ENCODE data around the gene CENATAC.
"Not testable (repeated sequence)": the region's sequence is repeated elsewhere in the genome, so short reads cannot be mapped to it uniquely, and the experiment has no call there.

CENATAC gene, protein sequence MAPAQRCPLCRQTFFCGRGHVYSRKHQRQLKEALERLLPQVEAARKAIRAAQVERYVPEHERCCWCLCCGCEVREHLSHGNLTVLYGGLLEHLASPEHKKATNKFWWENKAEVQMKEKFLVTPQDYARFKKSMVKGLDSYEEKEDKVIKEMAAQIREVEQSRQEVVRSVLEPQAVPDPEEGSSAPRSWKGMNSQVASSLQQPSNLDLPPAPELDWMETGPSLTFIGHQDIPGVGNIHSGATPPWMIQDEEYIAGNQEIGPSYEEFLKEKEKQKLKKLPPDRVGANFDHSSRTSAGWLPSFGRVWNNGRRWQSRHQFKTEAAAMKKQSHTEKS

DNA sequence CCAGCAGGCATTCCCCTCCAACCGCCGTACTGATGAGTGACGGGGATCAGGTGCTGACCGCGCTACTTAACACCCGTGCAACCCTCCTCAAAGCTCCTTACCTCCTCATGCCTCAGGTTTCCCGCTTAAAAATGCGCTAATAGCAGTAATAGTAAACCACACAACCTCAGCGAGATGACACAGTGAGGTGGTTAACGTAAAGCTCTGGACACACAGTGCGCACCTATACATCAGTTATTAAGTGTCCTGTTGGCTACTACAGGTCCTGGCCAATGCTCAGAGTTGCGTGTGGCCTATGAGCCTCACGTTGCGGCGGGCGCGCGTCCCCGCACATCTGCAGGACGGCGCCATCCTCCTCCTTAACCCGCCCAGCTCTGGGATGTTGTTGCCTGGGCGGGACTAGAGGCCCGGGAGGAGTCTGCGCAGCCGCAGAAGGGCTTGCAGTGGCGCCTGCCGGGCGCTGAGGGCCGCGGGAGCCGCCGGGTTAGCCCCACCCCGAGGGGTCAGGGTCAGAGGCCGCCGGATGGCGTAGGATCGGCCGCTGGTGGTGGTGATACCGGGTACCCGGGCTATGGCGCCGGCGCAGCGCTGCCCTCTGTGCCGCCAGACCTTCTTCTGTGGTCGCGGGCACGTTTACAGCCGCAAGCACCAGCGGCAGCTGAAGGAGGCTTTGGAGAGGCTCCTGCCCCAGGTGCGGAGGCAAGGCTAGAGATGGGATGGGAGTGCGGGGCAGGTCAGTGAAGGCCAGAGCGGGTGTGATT, at the start of gene CENATAC:
Gene CENATAC (plus strand): TSS at position 512 of the 761 bp plus-strand sequence. CDS start 60 bp downstream, at position 572.
- DNase-seq, result peak; percentile 90 to 96 (median 92)

DNA sequence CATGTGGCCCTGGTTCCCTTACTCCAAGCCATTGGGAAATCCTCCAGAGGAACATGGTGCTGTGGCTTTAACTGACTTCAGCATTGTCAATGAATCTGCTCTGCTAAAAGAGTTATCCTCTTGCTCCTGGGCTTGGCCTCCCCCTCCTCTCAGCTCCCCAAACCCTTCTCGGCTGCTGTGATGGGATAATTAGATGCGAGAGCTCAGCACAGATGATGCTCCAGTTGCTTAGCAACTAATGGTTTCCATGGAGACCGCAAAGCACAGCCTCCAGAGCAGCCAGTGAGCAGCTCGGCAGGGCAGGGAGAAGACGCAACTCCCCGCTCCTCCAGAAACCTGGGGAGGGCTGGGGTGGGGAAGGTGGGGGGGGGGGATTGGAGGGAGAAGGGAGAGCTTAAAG, 44.7 kb upstream of the CENATAC start:
- no peak for DNase-seq

DNA sequence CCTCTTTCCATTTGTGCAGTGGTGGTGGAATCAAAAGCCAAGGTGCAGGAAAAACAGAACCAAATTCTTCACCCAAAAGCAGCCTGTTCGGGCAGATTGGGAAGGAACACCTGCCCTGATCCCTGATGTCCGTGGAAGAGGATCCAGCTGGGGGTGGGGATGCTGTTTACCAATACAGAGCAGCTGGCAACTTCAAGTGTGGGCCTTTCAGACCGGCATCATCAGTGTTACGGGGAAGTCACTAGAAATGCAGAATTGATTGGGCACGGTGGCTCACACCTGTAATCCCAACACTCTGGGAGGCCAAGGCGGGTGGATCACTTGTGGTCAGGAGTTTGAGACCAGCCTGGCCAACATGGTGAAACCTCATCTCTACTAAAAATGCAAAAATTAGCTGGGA, 44.0 kb upstream of the CENATAC start:
- not testable (repeated sequence) for DNase-seq

DNA sequence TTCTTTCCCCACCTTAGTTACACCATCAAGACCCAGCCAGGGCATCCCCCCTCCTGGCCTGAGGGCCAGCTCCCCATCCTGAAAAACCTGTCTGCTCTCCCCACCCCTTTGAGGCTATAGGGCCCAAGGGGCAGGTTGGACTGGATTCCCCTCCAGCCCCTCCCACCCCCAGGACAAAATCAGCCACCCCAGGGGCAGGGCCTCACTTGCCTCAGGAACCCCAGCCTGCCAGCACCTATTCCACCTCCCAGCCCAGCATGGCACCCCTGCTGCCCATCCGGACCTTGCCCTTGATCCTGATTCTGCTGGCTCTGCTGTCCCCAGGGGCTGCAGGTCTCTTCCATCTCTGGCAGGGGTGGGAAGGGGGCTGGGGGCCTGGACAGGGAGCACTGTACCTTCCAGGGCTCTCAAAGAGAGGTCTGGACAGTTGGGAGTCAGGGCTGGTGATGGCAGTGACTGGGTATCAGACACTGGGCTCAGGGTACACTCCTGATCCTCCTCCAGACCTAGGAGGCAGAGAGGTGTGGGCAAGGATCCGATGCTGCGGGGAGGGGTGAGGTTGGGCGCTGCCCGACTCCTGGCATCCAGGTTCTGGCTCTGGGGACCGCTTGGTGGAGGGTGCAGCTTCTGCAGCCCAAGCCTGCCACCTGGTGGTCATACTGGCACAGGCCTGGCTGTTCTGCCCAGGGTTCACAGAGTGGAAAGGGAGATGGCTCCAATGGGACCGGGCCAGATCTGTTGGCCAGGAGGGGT, 41.7 kb upstream of the CENATAC start, which contains the start of gene UPK2:
Gene UPK2 (plus strand): TSS at position 205 of the 753 bp plus-strand sequence. CDS start 53 bp downstream, at position 258.
- DNase-seq, result peak; percentile 63 to 89 (median 84)

DNA sequence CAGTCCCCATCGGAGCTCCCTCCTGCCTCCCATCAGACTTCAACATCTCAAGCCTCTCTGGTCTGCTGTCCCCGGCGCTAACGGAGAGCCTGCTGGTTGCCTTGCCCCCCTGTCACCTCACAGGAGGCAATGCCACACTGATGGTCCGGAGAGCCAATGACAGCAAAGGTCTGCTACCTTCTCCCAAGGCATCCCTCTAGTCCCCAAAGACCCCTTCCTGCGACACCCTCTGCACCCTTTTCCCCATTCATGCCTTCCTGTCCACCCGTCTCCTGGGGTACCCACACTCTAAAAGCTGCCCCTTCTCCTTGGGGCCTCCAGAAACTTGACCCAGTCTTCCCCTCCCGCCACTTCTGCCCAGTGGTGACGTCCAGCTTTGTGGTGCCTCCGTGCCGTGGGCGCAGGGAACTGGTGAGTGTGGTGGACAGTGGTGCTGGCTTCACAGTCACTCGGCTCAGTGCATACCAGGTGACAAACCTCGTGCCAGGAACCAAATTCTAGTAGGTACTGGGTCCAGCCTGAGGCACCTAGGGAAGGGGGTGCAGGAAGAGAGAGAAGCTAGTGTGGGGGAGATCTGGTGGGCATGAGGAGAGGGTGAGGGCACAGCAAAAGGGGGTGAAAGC, 41.0 kb upstream of the CENATAC start:
- DNase-seq, result no peak

DNA sequence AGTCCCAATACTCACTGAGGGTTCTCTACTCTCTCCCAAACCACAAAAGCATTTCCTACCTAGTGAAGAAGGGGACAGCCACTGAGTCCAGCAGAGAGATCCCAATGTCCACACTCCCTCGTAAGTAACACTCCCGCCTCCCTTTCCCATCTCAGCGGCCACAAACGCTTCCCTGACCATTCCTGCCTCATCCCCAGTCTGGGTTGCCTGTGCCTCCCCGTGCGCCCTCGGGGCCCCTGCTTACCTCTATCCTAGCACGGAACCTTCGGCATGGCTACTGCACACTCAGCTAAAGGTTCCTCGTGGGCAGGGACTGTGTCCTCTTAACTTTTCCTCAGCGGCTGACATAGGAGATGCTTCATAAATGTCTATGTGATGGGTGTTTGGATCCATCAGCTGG, 40.4 kb upstream of the CENATAC start:
- no peak for DNase-seq

DNA sequence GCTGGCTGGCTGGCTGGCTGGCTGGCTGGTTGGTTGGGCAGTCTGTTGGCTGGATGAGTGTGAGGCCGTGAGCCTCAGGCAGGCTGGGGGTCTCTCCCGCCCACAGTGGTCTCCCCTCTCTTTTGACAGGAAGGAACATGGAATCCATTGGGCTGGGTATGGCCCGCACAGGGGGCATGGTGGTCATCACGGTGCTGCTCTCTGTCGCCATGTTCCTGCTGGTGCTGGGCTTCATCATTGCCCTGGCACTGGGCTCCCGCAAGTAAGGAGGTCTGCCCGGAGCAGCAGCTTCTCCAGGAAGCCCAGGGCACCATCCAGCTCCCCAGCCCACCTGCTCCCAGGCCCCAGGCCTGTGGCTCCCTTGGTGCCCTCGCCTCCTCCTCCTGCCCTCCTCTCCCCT, 40.0 kb upstream of the CENATAC start:
- DNase-seq, result no peak

DNA sequence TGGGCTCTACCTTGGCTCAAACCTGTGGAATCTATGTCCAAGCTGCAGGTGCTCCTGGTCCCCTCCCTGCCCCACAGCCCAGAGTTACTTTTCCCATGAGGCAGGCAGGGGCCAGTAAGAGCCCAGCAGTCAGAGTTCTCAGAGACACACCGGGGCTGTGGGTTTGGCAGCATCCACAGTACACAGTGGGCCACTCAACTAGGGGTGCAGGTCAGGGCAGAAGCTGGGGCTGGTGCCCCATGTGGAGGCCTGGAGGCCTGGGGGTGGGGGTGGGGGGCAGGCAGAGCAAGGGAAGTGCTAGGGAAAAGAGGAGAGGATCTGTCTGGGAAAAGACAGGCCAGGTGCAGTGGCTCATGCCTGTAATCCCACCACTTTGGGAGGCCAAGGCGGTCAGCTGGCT, 39.4 kb upstream of the CENATAC start:
- no peak for DNase-seq

DNA sequence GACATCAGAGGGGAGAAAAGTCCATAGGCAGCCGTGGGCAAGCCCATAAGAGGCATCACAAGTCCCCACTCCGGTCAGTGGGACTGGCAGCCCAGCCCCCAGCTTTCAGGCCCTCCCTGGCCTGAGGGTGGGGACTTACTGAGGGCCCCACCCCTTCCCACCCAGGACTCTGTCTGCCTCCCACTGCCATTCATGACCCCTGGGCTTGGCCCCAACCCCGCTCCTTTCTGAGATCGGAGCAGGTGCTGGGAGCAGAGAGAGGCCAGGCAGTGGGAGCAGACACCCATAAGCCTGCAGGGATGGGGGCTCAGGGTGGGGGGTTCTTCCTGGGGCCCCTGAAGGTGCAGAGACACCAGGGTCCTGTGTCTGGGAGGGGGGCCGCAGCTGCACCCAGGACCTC, 36.7 kb upstream of the CENATAC start:
- DNase-seq, result no peak

DNA sequence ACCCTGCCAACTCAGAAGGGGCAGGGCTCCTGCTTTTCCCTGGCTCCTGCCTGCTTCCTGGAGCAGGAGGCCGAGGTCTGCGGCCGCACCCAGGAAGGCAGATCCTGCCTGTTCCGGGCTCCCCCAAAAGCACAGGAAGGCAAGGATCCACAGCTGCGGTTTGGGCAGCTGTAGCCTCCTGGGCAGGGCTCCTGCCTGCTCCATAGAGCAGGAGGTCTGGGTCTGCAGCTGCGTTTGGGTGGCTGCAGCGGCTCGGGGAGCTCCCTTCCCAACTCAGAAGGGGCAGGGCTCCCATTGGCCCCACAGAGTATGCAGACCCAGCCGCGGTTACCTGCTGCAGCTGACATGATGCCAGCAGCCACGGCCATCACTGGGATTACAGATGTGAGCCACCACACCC, 36.3 kb upstream of the CENATAC start:
- no peak for DNase-seq

DNA sequence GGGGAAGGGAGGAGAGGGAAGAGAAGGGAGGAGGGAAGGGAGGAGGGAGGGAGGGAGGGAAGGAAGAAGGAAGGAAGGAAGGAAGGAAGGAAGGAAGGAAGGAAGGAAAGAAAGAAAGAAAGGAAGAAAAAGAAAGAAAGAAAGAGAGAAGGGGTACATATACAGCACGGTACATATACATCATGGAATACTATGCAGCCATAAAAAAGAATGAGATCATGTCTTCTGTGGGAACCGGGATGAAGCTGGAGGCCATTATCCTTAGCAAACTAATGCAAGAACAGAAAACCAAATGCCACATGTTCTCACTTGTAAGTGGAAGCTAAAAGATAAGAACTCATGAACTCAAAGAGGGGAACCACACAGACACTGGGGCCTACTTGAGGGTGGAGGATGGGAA, 28.4 kb upstream of the CENATAC start:
- DNase-seq, result not testable (repeated sequence)

DNA sequence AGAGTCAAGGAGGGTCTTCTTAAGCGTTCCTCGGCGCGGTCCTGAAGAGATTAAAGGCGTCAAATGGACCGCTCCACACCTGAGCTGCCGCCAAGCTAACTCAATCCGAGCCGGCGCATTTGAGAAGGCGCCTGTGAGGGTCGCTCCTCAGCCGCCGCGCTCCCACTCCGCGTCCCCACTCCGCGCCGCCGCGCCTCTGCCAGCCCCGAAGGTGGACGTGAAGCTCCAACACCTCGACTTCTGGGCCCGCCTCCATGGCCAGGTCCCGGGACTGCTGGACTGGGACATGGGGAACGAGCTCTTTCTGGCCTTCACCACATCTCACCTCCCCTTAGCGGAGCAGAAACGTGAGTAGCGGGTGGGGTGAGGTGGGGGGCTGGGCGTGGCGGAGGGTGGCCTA, 26.3 kb upstream of the CENATAC start, which contains the start of gene FOXR1:
Gene FOXR1 (plus strand): TSS at position 116 of the 400 bp plus-strand sequence. CDS start 171 bp downstream, at position 287.
- DNase-seq, result no peak

DNA sequence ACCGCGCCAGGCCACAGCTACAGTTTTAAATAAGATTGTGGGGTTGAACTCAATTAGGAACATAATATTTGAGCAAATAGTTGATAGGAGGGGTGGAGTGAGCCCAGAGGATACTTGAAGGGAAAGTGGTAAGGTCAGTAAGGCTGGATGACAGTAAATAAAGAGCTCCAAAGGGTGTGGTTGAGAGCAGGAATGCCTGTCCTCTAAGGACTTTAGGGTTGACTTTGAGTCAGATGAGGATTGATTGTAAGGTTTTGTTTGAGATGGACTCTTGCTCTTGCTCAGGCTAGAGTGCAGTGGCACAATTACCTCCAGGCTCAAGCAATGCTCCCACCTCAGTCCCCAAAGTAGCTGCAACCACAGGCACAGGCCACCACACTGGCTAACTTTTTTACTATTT, 24.0 kb upstream of the CENATAC start:
- DNase-seq, result no peak

DNA sequence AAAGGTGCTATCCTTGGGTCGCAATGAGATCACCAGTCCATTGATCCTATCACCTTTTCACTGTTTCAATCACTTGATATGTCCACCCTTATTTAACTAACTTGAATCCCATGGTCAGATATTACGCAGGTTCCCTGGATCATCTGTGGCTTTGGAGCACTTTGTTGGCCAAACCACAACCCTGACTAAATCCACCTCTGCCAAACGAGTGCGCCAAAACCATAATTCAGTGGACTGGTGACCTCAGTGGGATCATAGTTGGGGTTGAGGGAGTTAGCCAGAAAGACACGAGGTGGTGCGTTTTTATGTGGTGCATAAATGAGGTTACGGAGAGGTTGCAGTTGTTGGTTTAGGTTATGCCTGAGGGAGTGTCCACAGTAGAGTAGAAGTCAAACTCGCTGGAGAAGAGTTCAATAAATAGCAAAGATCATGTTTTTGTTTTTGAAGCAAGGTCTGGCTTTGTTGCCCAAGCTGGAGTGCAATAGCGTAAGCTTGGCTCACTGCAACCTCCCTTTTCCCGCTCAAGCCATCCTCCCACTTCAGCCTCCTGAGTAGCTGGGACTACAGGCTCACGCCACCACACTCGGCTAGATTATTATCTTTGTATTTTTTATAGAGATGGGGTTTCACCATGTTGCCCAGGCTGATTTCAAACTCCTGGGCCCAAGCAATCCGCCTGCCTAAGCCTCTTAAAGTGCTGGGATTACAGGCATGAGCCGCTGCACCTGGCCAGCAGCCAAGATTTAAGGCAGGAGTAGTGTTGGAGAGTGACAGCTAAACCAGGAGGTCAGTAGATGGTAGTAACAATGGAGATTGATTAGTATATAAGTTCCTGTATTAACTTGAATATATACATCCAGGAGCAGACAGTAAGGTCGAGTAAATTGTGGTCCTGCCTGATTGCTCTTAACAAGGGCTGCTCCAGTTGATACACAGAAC, 21.9 kb upstream of the CENATAC start:
- DNase-seq, result no peak

DNA sequence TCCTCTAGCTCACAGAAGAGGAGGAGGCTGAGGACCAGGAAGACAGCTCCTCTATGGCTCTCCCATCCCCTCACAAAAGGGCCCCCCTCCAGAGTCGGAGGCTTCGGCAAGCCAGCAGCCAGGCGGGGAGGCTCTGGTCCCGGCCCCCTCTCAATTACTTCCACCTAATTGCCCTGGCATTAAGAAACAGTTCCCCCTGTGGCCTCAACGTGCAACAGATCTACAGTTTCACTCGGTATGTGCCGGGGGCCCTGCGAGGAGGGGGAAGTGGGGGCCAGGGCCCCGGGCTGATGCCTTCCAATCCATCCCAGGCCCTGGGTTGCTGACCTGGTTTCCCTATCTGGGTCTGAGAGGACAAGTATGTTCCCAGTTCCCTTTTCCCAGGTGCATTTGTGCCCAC, 18.5 kb upstream of the CENATAC start:
- no peak for DNase-seq

DNA sequence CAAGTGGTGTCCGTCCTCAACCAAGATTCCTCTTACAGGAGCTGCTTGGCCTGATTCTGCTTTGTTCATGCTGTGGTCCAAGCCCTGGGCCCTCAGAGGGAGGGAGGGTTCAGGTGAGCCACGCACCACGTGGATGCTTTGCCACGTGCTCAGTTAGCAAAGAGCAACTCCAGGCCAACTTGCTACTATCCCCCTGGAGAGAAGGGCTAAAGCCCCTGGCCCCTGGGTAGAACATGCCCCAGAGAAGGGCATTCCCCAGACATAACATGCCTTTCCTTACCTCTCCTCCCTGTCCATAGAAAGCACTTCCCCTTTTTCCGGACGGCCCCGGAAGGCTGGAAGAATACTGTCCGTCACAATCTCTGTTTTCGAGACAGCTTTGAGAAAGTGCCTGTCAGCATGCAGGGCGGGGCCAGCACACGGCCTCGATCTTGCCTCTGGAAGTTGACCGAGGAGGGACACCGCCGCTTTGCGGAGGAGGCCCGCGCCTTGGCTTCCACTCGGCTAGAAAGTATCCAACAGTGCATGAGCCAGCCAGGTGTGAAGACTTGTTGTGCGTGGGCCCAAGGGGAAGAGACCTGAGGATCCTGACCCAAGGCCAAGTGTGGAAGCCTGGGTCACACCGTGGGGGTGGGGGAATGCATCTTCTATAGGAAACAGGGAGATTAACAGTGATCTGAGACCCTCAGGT, 17.6 kb upstream of the CENATAC start:
- DNase-seq, result no peak

DNA sequence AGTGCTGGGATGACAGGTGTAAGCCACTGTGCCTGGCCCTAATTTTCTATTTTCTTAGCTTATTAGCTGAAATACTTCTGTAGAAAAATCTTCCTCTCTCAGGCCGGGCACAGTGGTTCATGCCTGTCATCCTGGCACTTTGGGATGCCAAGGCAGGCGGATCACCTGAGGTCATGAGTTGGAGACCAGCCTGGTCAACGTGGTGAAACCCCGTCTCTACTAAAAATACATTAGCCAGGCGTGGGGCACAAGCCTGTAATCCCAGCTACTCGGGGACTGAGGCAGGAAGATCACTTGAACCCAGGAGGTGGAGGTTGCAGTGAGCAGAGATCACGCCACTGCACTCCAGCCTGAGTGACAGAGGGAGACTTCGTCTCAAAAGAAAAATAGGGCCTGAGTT, 13.6 kb upstream of the CENATAC start:
- DNase-seq, result not testable (repeated sequence)

DNA sequence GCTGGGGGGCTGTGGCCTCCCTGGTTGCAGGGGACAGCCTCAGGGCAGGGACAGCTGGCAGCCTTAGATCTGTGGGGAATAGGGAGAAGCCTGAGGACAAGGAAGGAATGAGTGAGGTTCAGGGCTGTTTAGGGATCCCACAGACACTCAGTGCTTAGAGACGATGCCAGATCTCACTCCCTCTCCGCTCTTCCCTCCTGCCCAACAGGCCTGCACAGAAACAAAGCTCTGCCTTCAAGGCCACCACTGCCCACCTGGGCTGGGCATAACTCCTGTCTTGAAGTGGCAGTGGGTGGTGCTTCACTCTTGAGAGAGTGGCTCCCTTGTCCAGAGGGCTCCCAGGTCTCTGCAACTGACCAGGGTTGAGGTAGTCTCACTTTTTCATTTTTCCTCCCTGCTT, 13.1 kb upstream of the CENATAC start:
- DNase-seq, result no peak

DNA sequence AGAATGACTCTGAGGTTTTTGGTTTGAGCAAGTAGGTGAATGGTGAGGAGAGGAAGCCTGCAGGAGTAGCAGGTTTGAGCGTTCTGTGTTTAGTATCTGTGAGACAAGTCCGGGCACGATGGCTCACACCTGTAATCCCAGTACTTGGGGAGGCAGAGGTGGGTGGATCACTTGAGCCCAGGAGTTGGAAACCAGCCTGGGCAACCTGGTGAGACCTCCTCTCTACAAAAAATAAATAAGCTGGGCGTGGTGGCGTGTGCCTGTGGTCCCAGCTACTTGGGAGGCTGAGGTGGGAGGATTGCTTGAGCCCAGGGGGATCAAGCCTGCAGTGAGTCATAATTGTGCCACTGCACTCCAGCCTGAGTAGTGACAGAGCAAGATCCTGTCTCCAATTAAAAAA, 9.7 kb upstream of the CENATAC start:
- no peak for DNase-seq

DNA sequence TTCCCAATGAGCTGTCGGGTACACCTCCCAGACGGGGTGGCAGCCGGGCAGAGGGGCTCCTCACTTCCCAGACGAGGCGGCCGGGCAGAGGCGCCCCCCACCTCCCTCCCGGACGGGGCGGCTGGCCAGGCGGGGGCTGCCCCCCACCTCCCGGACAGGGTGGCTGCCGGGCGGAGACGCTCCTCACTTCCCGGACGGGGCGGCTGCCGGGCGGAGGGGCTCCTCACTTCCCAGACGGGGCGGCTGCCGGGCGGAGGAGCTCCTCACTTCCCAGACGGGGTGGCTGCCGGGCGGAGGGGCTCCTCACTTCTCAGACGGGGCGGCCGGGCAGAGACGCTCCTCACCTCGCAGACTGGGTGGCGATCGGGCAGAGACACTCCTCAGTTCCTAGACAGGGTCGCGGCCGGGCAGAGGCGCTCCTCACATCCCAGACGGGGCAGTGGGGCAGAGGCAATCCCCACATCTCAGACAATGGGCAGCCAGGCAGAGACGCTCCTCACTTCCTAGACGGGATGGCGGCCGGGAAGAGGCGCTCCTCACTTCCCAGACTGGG, 6.4 kb upstream of the CENATAC start:
- DNase-seq, result not testable (repeated sequence)

Measured in stimulated activated naive CD4-positive, alpha-beta T cell (primary cell).